LNCaP clone FGC (cell line): Measurements from ENCODE around the gene MAFG.

Experiments used
- DNase-seq: peaks from one replicate; pipeline ENCODE4 v3.0.0-alpha.2; 2011; ENCODE audit warnings: low read depth
- H3K4me3 ChIP-seq: 2 replicates; pipeline ENCODE4 v1.5.1; 2011; ENCODE audit warnings: mild to moderate bottlenecking, low read depth, low read length, control low read depth
- TF ChIP-seq, protein P1 (sequence below): IDR thresholded peaks from 2 replicates; pipeline ENCODE4 v1.5.1; 2012; ENCODE audit warnings: mild to moderate bottlenecking; ENCODE audit not compliant: control insufficient read depth, insufficient read depth; ENCODE audit errors: extremely low read depth

Gene MAFG

DNA sequence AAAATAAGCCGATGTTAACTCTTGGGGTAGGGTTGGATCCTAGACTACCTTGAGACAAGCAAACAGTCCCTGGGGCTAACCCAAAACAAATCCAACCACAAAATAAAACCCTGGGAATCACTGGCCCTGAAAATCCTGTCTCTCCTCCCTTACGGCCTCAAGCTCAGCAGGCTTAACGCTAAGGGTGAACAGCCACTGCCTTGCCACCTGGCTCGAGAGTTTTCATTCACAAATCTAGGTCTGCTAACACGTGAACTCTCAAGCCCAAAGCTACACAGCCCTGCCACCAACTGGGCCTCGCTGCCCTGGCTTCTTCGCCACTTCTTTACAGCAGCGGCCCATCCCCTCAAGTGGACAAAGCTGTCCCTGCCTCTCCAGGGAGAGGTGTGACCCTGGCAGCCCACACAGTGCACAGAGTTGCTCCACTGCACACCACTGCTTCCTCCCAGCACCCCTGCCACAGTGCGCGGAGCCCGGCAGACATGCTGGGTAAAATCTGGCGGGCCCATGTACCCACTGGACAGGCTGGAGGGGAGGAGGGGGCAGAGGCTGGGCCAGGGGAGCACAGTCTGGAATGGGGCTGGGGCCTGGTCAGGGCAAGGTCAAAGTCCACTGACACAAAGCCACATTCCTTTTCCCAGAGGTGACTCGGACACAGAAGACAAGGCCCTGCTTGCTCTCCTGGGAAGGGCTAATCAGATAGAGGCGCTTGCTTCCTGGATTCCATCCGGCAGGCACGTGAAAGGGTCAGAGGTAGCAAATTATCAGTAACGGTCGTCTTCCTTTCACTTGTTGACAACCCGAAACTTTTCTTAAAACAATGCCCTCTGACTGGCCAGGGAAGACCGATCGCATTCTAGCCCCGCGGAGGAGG, 17.3 kb downstream of the MAFG start:
- TF ChIP-seq, protein P1, sequence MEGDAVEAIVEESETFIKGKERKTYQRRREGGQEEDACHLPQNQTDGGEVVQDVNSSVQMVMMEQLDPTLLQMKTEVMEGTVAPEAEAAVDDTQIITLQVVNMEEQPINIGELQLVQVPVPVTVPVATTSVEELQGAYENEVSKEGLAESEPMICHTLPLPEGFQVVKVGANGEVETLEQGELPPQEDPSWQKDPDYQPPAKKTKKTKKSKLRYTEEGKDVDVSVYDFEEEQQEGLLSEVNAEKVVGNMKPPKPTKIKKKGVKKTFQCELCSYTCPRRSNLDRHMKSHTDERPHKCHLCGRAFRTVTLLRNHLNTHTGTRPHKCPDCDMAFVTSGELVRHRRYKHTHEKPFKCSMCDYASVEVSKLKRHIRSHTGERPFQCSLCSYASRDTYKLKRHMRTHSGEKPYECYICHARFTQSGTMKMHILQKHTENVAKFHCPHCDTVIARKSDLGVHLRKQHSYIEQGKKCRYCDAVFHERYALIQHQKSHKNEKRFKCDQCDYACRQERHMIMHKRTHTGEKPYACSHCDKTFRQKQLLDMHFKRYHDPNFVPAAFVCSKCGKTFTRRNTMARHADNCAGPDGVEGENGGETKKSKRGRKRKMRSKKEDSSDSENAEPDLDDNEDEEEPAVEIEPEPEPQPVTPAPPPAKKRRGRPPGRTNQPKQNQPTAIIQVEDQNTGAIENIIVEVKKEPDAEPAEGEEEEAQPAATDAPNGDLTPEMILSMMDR = no peak
- peak overlapping the region; percentile 80 for H3K4me3 ChIP-seq
- DNase-seq = no peak

DNA sequence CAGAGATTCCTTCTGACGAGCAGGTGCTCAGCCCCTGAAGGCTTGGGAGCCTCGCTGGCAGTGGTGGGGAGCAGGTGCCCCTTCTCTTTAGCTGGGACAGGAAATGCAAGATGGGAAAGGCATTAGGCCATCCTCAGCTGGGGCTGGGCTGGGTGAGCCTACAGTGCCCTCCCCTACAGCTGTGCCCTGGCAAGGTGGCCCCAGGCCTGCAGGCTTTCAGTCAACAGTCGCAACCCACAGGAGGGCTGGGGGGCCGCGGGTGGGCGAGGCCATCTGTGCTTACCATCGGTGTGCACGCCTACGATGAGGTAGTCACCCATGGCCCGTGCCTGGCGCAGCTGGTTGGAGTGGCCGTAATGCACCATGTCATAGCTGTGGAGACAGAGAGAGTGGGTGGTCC, 18.3 kb downstream of the MAFG start:
- H3K4me3 ChIP-seq = no peak overlapping the region; the same call in 1 of the 2 replicates
- TF ChIP-seq, protein P1 = no peak
- no peak for DNase-seq

DNA sequence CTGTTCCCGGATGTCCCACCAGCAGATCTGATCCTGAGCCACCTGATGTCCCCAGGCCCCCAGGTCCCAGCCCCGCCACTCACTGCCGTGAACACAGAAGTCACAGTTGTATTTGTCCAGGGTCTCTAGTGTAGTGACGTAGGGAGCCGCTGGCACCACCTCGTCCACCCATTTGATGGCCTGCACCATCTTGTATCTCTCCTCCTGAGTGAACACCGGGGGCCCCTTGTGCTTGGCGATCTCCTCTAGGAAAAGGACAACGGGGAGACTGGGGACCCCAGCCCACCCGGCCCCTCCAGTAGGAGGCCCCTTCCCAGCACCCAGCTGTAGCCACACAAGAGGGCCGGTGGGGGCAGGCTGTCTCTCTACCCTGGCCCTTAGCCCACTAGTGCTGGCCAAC, 18.7 kb downstream of the MAFG start:
- H3K4me3 ChIP-seq = no peak overlapping the region
- TF ChIP-seq, protein P1 = no peak
- no peak for DNase-seq

DNA sequence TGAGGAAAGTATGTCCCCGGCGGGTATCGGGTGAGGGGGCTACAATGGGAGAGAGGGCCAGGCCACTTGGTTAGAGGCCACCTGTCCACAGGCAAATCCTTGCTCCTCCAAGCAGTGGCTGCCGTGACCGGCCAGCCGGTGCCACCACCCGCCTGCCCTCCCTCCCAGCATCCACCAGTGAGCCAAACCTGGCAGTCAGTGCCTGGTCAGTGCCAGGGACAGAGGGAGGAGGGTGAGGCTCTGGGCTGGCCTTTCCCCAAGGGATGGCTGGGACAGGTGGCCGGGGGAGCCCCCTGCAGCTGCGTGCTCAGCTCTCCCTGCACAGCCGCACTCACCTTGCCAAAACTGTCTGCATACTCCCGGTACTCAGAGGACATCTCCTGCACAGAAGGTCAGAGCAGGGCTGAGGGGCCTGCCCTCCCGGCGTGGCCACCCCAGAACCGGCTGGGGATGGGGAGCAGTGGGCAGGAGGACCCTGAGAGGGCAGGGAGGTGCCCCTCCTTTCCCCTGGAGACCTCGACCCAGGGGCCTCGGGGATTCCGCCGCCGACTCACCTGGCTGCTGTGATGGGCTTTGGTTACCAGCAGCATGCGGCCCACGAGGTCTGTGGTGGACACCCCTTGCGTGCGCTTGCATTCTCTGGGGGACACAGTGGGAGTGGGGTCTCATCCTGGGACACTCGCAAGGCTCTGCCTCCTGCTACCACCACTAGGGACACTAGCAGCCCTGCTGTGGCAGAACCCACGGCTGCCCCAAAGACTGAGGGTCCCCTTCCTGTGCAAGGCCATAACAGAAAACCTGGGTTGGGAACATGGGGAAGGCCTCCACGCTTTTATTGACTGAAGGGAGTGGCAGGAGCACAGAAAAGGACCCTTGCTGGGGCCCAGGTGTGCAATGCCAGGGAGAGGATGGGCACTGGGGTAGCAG, 20.1 kb downstream of the MAFG start:
- no peak for DNase-seq
- no peak overlapping the region for H3K4me3 ChIP-seq
- TF ChIP-seq, protein P1 = no peak

DNA sequence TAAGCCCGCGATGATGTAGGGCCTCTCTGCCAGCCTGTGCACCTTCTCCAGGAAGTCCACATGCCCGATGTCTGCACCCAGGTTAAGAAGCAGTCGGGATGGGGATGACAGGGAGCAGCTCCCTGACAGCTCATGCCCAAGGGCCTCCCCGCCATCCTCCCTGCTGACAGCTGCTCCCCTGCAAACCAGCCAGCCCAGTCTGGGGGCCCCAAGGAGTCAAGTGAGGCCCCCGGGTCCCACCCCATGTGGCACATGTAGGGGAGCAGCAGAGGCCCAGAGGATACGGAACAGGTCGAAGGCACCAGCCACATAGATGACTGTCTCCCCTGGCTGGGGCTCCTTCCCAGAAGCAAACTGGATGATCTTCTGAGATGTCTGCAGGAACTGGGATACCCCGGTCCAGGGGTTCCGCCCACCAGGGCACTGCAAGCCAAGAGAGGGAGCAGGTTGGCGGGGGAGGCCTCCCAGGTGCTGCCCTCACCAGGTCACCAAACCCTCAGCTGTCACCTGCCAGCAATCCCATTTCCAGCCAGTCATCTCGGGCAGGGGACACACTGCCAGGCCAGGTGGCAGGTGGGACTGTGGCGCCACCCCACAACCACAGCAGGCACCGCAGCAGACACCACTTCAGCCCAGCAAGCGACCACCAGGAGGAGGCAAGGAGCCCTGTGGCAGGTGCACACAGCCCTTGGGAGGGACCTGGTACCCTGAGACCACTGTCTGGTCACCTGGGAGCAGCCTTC, 20.9 kb downstream of the MAFG start:
- DNase-seq = no peak
- H3K4me3 ChIP-seq = no peak overlapping the region
- TF ChIP-seq, protein P1 = no peak

DNA sequence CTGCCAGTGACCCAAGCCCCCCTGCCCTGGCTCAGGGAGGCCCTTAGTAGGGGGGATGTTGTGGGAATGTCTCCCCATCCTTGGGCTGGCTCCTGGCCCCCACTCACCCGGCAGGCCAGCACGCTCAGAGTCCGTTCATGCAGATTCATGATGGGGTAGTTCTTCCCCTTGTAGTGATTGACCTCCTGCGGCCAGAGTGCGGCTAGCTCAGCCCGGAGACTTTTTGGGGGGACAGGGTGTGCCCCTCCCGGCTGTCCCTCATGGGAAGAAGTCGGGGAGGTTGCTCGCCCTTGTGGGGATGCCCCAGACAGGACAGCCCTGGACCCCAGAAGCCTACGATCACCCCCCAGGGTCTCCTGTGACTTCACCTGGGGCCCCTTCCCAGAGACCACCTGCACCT, 21.5 kb downstream of the MAFG start:
- TF ChIP-seq, protein P1 = no peak
- no peak overlapping the region for H3K4me3 ChIP-seq
- no peak for DNase-seq
